Measurements from ENCODE around the gene PRDM16. TPM values are rescaled to one million over a fixed set of nuclear protein-coding genes. Genes with fewer than 3 reads are reported as not detected.

The PRDM16 gene
- polyA plus RNA-seq, 3 donors: not detected

- no peak overlapping the region for H3K4me3 Mint-ChIP-seq
- Histone ChIP-seq H3K79me2 (ENCODE audit: insufficient read depth, low read length) (no peaks in the 10 kb centered on the region), H3K4me1 (ENCODE audit: control insufficient read depth in 1 of 2, insufficient read depth in 2 of 2, low read length in 2 of 2) (no peaks in the 10 kb centered on the region), H4K20me1 (ENCODE audit: insufficient read depth, low read length) (no peaks in the 10 kb centered on the region), H3K9ac (ENCODE audit: insufficient read depth, low read length, poor library complexity, severe bottlenecking) (no peak overlapping the region), H3K27me3 (ENCODE audit: control insufficient read depth in 2 of 2, insufficient read depth in 2 of 2, low read length in 2 of 2) (no peaks in the 10 kb centered on the region), H3K4me3 (replicated peaks in 1 of 3; ENCODE audit: low read depth in 2 of 3, low read length in 3 of 3) (no peak overlapping the region), H3K27ac (ENCODE audit: low read depth in 1 of 2, low read length in 2 of 2) (no peak overlapping the region), H2AFZ (ENCODE audit: insufficient read depth, low read depth, low read length, poor library complexity, severe bottlenecking) (no peak overlapping the region), H3K4me2 (replicated peaks; ENCODE audit: extremely low read depth, low read length, poor library complexity, severe bottlenecking) (no peak overlapping the region), H3K9me3 (replicated peaks in 1 of 2; ENCODE audit: control insufficient read depth in 1 of 2, insufficient read depth in 1 of 2, low read length in 2 of 2) (peaks cover 4 to 8% of the 10 kb centered on the region in 2 donors), H3K36me3 (replicated peaks in 1 of 2; ENCODE audit: control insufficient read depth in 1 of 2, insufficient read depth in 2 of 2, low read length in 2 of 2) (no peaks in the 10 kb centered on the region)
- H3K27me3 Mint-ChIP-seq (ENCODE audit: low read depth in 3 of 3): peaks cover 0 to 4% (median 3%) of the 10 kb centered on the region in 3 donors
- intact Hi-C loops (cut with micrococcal nuclease): no loop called here
- H3K4me1 Mint-ChIP-seq: no peaks in the 10 kb centered on the region
- TF ChIP-seq, protein P1, sequence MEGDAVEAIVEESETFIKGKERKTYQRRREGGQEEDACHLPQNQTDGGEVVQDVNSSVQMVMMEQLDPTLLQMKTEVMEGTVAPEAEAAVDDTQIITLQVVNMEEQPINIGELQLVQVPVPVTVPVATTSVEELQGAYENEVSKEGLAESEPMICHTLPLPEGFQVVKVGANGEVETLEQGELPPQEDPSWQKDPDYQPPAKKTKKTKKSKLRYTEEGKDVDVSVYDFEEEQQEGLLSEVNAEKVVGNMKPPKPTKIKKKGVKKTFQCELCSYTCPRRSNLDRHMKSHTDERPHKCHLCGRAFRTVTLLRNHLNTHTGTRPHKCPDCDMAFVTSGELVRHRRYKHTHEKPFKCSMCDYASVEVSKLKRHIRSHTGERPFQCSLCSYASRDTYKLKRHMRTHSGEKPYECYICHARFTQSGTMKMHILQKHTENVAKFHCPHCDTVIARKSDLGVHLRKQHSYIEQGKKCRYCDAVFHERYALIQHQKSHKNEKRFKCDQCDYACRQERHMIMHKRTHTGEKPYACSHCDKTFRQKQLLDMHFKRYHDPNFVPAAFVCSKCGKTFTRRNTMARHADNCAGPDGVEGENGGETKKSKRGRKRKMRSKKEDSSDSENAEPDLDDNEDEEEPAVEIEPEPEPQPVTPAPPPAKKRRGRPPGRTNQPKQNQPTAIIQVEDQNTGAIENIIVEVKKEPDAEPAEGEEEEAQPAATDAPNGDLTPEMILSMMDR (IDR thresholded peaks at IDR 0.05): no peak
- no peaks in the 10 kb centered on the region for H3K36me3 Mint-ChIP-seq
- peaks cover 0 to 4% (median 0%) of the 10 kb centered on the region in 7 donors for H3K9me3 Mint-ChIP-seq
- no peak overlapping the region for H3K27ac Mint-ChIP-seq
- DNase-seq: no peak
- 92% methylated on average over 43 of the region's 49 CpGs for WGBS (ENCODE audit: insufficient coverage)
Measured at GRCh38 chr1:3114131-3114744, 45.2 kb downstream of the PRDM16 start.

DNA sequence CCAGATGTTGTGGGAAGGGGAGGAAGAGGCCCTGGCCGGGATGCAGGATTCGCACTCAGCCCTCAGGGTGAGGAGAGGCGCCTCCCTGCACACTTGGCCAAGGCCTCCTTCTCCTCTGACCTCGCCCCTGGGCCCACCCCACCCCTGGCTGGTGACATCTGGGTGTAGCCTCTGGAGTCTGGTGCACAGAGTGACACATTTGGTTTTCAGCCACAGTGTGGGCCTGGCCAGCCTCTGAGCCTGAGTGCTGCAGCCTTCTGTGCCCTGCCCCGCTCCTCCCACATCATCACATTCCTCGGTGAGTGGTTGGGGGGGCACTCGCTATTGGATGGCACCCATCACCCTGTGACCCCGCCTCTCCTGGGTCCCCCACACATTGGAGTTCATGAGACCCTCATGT, 45.8 kb downstream of the PRDM16 start:
- no peaks in the 10 kb centered on the region for H4K20me1 ChIP-seq (ENCODE audit: insufficient read depth, low read length)
- H3K36me3 ChIP-seq (replicated peaks in 1 of 2; ENCODE audit: control insufficient read depth in 1 of 2, insufficient read depth in 2 of 2, low read length in 2 of 2): no peaks in the 10 kb centered on the region
- no peaks in the 10 kb centered on the region for H3K79me2 ChIP-seq (ENCODE audit: insufficient read depth, low read length)
- no peaks in the 10 kb centered on the region for H3K27me3 ChIP-seq (ENCODE audit: control insufficient read depth in 2 of 2, insufficient read depth in 2 of 2, low read length in 2 of 2)
- no peak overlapping the region for H3K27ac Mint-ChIP-seq
- H3K4me1 Mint-ChIP-seq: no peaks in the 10 kb centered on the region
- no peaks in the 10 kb centered on the region for H3K36me3 Mint-ChIP-seq
- 100% methylated on average over 1 of the region's 8 CpGs for WGBS (ENCODE audit: insufficient coverage)
- peaks cover 4 to 8% of the 10 kb centered on the region in 2 donors for H3K9me3 ChIP-seq (replicated peaks in 1 of 2; ENCODE audit: control insufficient read depth in 1 of 2, insufficient read depth in 1 of 2, low read length in 2 of 2)
- H3K4me3 Mint-ChIP-seq: no peak overlapping the region
- no peak overlapping the region for H3K4me3 ChIP-seq (replicated peaks in 1 of 3; ENCODE audit: low read depth in 2 of 3, low read length in 3 of 3)
- no peak overlapping the region for H3K4me2 ChIP-seq (replicated peaks; ENCODE audit: extremely low read depth, low read length, poor library complexity, severe bottlenecking)
- peaks cover 0 to 4% (median 0%) of the 10 kb centered on the region in 7 donors for H3K9me3 Mint-ChIP-seq
- no peaks in the 10 kb centered on the region for H3K4me1 ChIP-seq (ENCODE audit: control insufficient read depth in 1 of 2, insufficient read depth in 2 of 2, low read length in 2 of 2)
- no peak for DNase-seq
- H2AFZ ChIP-seq (ENCODE audit: insufficient read depth, low read depth, low read length, poor library complexity, severe bottlenecking): no peak overlapping the region
- no peak overlapping the region for H3K27ac ChIP-seq (ENCODE audit: low read depth in 1 of 2, low read length in 2 of 2)
- H3K9ac ChIP-seq (ENCODE audit: insufficient read depth, low read length, poor library complexity, severe bottlenecking): no peak overlapping the region
- TF ChIP-seq, protein P1 (IDR thresholded peaks at IDR 0.05): no peak
- H3K27me3 Mint-ChIP-seq (ENCODE audit: low read depth in 3 of 3): peaks cover 0 to 4% (median 2%) of the 10 kb centered on the region in 3 donors
- intact Hi-C loops (cut with micrococcal nuclease): no loop called here

Data from CD14-positive monocyte (primary cell).